ENCODE results near the gene ZNF765.
"Not testable (repeated sequence)": the region's sequence is repeated elsewhere in the genome, so short reads cannot be mapped to it uniquely, and the experiment has no call there.

The ZNF765 gene

DNA sequence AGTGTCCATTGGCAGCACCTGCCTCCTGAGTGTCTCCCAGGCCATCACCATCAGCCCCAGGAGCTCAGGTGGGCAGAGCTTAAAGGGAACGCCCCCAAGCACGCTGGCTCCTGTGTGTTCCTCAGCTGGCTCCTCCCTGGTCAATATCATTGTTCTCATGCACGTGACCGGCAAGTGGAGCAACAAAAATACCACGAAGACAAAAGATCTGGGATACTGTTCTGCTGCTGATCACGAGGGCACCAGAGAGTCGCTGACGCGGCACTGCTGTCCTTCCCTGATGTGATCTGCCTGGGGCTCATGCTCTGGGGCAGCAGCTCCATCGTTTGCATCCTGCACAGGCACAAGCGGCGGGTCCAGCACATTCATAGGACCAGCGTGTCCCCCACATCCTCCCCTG, 28.1 kb downstream of the ZNF765 start:
- H3K9ac ChIP-seq (ENCODE audit: low read length); H3K36me3 ChIP-seq (ENCODE audit: control insufficient read depth, insufficient read depth, low read length); H3K27ac ChIP-seq (ENCODE audit: low read depth, low read length): not testable (repeated sequence)

GRCh38 chr19:53423680-53424079, 28.7 kb downstream of the ZNF765 start:
- H3K27me3 ChIP-seq (ENCODE audit: control insufficient read depth, insufficient read depth, low read length); H3K27ac ChIP-seq (ENCODE audit: low read depth, low read length); H3K9me3 ChIP-seq (ENCODE audit: control insufficient read depth, insufficient read depth, low read depth, low read length); H3K9ac ChIP-seq (ENCODE audit: low read length); H3K36me3 ChIP-seq (ENCODE audit: control insufficient read depth, insufficient read depth, low read length); H3K4me3 ChIP-seq (ENCODE audit: low read depth, low read length): not testable (repeated sequence)
- H3K4me1 ChIP-seq (ENCODE audit: control insufficient read depth, insufficient read depth, low read length), result peaks cover 13% of the 10 kb centered on the region; the same call in 1 of the 2 replicates

More for the DNA sequence above, 28.1 kb downstream of the ZNF765 start:
- H3K4me3 ChIP-seq (ENCODE audit: low read depth, low read length), result 0 out of 2 replicates have a peak overlapping the region, but pooled peaks have one; percentile 25
- H3K9me3 ChIP-seq (ENCODE audit: control insufficient read depth, insufficient read depth, low read depth, low read length); H3K27me3 ChIP-seq (ENCODE audit: control insufficient read depth, insufficient read depth, low read length): not testable (repeated sequence)
- H3K4me1 ChIP-seq (ENCODE audit: control insufficient read depth, insufficient read depth, low read length), result peaks cover 13% of the 10 kb centered on the region; the same call in 1 of the 2 replicates

DNA sequence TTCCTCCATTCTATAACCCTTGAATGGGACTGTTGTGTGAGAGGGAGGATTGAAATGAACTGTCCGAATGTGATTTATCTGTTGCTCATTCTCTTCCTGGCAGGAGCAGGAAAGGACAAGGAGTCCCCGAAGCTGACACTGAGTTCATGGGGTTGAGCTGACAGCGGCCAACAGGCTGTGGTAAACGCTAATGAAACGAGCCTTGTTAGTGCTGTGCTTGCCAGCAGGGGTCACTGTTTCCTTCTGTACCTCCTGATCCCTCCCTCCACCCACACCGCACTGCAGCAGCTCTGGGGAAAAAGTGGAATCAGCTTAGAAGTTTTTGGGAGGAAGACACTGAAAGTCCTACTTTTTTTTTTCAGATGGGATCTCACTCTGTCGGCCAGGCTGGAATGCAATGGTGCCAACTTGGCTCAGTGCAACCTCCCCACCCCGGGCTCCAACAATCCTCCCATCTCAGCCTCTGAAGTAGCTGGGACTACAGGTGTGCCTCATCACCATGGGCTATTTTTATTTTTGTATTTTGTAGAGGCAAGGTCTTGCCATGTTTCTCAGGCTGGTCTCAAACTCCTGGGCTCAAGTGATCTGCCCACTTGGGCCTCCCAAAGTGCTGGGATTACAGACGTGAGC, 30.1 kb downstream of the ZNF765 start:
- Histone ChIP-seq H3K27ac (ENCODE audit: low read depth, low read length) (no peak overlapping the region), H3K9me3 (ENCODE audit: control insufficient read depth, insufficient read depth, low read depth, low read length) (no peaks in the 10 kb centered on the region), H3K4me1 (ENCODE audit: control insufficient read depth, insufficient read depth, low read length) (peaks cover 13% of the 10 kb centered on the region; the same call in 1 of the 2 replicates), H3K36me3 (ENCODE audit: control insufficient read depth, insufficient read depth, low read length) (no peaks in the 10 kb centered on the region), H3K4me3 (ENCODE audit: low read depth, low read length) (no peak overlapping the region), H3K9ac (ENCODE audit: low read length) (peak overlapping the region; percentile 2), H3K27me3 (ENCODE audit: control insufficient read depth, insufficient read depth, low read length) (no peaks in the 10 kb centered on the region)

- Histone ChIP-seq H3K9ac (ENCODE audit: low read length) (peak within 1 kb of the TSS; percentile 87), H3K4me1 (ENCODE audit: control insufficient read depth, insufficient read depth, low read length) (peaks cover 10% of the 10 kb centered on the region), H3K27me3 (ENCODE audit: control insufficient read depth, insufficient read depth, low read length) (no peaks in the 10 kb centered on the region), H3K36me3 (ENCODE audit: control insufficient read depth, insufficient read depth, low read length) (peaks cover 30% of the 10 kb centered on the region), H3K27ac (ENCODE audit: low read depth, low read length) (peak within 1 kb of the TSS; percentile 63; the same call in 1 of the 2 replicates), H3K9me3 (ENCODE audit: control insufficient read depth, insufficient read depth, low read depth, low read length) (no peaks in the 10 kb centered on the region; the same call in 1 of the 2 replicates), H3K4me3 (ENCODE audit: low read depth, low read length) (peak within 1 kb of the TSS; percentile 95)
Observed at GRCh38 chr19:53431399-53432087, 36.6 kb downstream of the ZNF765 start, which contains the start of gene ZNF761. ZNF761 (plus strand) TSS chr19:53431984; CDS start chr19:53447269, 15,285 bp downstream.

- peaks cover 10% of the 10 kb centered on the region for H3K4me1 ChIP-seq (ENCODE audit: control insufficient read depth, insufficient read depth, low read length)
- H3K9ac ChIP-seq (ENCODE audit: low read length), result peak overlapping the region; percentile 87
- peak overlapping the region; percentile 95 for H3K4me3 ChIP-seq (ENCODE audit: low read depth, low read length)
- H3K9me3 ChIP-seq (ENCODE audit: control insufficient read depth, insufficient read depth, low read depth, low read length), result no peaks in the 10 kb centered on the region; the same call in 1 of the 2 replicates
- peaks cover 34% of the 10 kb centered on the region for H3K36me3 ChIP-seq (ENCODE audit: control insufficient read depth, insufficient read depth, low read length)
- H3K27me3 ChIP-seq (ENCODE audit: control insufficient read depth, insufficient read depth, low read length), result no peaks in the 10 kb centered on the region
- peak overlapping the region; percentile 63; the same call in 1 of the 2 replicates for H3K27ac ChIP-seq (ENCODE audit: low read depth, low read length)
Observed at GRCh38 chr19:53432088-53432661, 37.2 kb downstream of the ZNF765 start.

DNA sequence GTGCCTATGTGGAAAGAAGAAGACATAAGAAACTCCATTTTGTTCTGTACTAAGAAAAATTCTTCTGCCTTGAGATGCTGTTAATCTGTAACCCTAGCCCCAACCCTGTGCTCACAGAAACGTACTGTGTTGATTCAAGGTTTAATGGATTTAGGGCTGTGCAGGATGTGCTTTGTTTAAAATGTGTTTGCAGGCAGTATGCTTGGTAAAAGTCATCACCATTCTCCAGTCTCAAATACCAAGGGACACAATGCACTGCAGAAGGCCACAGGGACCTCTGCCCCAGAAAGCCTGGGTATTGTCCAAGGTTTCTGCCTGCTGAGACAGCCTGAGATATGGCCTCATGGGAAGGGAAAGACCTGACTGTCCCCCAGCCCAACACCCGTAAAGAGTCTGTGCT, 48.9 kb downstream of the ZNF765 start:
- Histone ChIP-seq H3K9me3 (ENCODE audit: control insufficient read depth, insufficient read depth, low read depth, low read length) (peaks cover 26% of the 10 kb centered on the region), H3K36me3 (ENCODE audit: control insufficient read depth, insufficient read depth, low read length) (peaks cover 88% of the 10 kb centered on the region)
- H3K27me3 ChIP-seq (ENCODE audit: control insufficient read depth, insufficient read depth, low read length); H3K4me3 ChIP-seq (ENCODE audit: low read depth, low read length); H3K27ac ChIP-seq (ENCODE audit: low read depth, low read length); H3K9ac ChIP-seq (ENCODE audit: low read length); H3K4me1 ChIP-seq (ENCODE audit: control insufficient read depth, insufficient read depth, low read length): not testable (repeated sequence)

GRCh38 chr19:53447196-53447595, 52.2 kb downstream of the ZNF765 start:
- not testable (repeated sequence) for H3K27me3 ChIP-seq (ENCODE audit: control insufficient read depth, insufficient read depth, low read length); H3K4me3 ChIP-seq (ENCODE audit: low read depth, low read length); H3K27ac ChIP-seq (ENCODE audit: low read depth, low read length); H3K9ac ChIP-seq (ENCODE audit: low read length); H3K4me1 ChIP-seq (ENCODE audit: control insufficient read depth, insufficient read depth, low read length)
- Histone ChIP-seq H3K36me3 (ENCODE audit: control insufficient read depth, insufficient read depth, low read length) (peaks cover 91% of the 10 kb centered on the region), H3K9me3 (ENCODE audit: control insufficient read depth, insufficient read depth, low read depth, low read length) (peaks cover 19% of the 10 kb centered on the region)

DNA sequence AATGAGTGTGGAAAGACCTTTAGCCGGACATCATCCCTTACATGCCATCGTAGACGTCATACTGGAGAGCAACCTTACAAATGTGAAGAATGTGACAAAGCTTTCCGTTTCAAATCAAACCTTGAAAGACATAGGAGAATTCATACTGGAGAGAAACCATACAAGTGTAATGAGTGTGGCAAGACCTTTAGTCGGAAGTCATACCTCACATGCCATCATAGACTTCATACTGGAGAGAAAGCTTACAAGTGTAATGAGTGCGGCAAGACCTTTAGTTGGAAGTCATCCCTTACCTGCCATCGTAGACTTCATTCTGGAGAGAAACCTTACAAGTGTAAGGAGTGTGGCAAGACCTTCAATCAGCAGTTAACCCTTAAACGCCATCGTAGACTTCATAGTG, 60.9 kb downstream of the ZNF765 start:
- H3K9me3 ChIP-seq (ENCODE audit: control insufficient read depth, insufficient read depth, low read depth, low read length), result peaks cover 59% of the 10 kb centered on the region

DNA sequence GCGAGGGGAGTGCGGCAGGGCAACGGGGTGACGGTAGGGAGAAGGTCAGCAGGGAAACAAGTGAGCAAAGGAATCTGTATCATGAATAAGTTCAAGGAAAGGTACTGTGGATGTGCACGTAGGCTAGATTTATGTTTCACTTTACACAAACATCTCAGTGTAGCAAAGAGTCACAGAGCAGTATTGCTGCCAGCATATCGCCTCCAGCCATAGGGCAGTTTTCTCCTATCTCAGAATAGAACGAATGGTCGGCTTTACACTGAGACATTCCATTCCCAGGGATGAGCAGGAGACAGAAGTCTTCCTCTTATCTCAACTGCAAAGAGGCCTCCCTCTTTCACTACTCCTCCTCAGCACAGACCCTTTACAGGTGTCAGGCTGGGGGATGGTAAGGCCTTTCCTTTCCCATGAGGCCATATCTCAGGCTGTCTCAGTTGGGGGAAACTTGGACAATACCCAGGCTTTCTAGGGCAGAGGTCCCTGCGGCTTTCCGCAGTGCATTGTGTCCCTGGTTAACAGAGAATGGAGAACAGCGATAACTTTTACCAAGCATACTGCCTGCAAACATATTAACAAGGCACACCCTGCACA, 65.3 kb downstream of the ZNF765 start:
- H3K4me3 ChIP-seq (ENCODE audit: low read depth, low read length), result not testable (repeated sequence)
- H3K36me3 ChIP-seq (ENCODE audit: control insufficient read depth, insufficient read depth, low read length), result peaks cover 27% of the 10 kb centered on the region

More for the DNA sequence above, 60.9 kb downstream of the ZNF765 start:
- no peak overlapping the region for H3K4me3 ChIP-seq (ENCODE audit: low read depth, low read length)
- H3K27me3 ChIP-seq (ENCODE audit: control insufficient read depth, insufficient read depth, low read length), result no peaks in the 10 kb centered on the region
- no peaks in the 10 kb centered on the region for H3K4me1 ChIP-seq (ENCODE audit: control insufficient read depth, insufficient read depth, low read length)
- H3K9ac ChIP-seq (ENCODE audit: low read length), result no peak overlapping the region
- no peak overlapping the region for H3K27ac ChIP-seq (ENCODE audit: low read depth, low read length)
- peaks cover 70% of the 10 kb centered on the region for H3K36me3 ChIP-seq (ENCODE audit: control insufficient read depth, insufficient read depth, low read length)

DNA sequence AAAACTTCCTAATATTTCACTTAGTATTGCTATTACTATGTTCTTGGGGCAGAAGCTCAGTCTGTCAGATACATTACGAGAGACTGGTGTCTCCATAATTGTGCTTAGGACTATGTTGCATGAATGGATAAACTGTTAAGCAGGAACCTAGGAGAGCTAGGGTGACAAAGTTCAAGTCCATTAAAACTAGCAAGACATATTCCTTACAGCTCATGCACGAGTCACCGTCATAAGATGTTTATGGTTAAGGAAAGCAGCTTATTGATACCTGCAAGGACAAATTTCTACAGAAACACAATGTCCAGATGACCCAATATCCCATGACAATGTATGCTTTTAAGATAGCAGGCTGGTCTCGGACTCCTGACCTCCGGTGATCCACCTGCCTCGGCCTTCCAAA, 66.9 kb downstream of the ZNF765 start:
- H3K27ac ChIP-seq (ENCODE audit: low read depth, low read length), result no peak overlapping the region
- H3K27me3 ChIP-seq (ENCODE audit: control insufficient read depth, insufficient read depth, low read length), result no peaks in the 10 kb centered on the region
- H3K4me3 ChIP-seq (ENCODE audit: low read depth, low read length), result no peak overlapping the region
- peaks cover 10% of the 10 kb centered on the region for H3K36me3 ChIP-seq (ENCODE audit: control insufficient read depth, insufficient read depth, low read length)
- peaks cover 22% of the 10 kb centered on the region for H3K9me3 ChIP-seq (ENCODE audit: control insufficient read depth, insufficient read depth, low read depth, low read length)
- H3K9ac ChIP-seq (ENCODE audit: low read length), result no peak overlapping the region
- peaks cover 5% of the 10 kb centered on the region; the same call in 1 of the 2 replicates for H3K4me1 ChIP-seq (ENCODE audit: control insufficient read depth, insufficient read depth, low read length)

More for the DNA sequence above, 65.3 kb downstream of the ZNF765 start:
- H3K27ac ChIP-seq (ENCODE audit: low read depth, low read length); H3K4me1 ChIP-seq (ENCODE audit: control insufficient read depth, insufficient read depth, low read length); H3K27me3 ChIP-seq (ENCODE audit: control insufficient read depth, insufficient read depth, low read length); H3K9ac ChIP-seq (ENCODE audit: low read length): not testable (repeated sequence)
- H3K9me3 ChIP-seq (ENCODE audit: control insufficient read depth, insufficient read depth, low read depth, low read length), result peaks cover 38% of the 10 kb centered on the region

All from HUES6 (cell line).